ENCODE measurements around the gene SYT7. TPM values are rescaled to one million over a fixed set of nuclear protein-coding genes. Genes with fewer than 3 reads are reported as not detected.

SYT7 gene
- total and polyA plus RNA-seq, 2 of the 8 experiments (the other 6 are each of a cell fraction or from before 2014, with no cell fraction given): 9.6 to 10.5 TPM

GRCh38 chr11:61475433-61475832 is 105.4 kb downstream of the SYT7 start:
- Histone ChIP-seq H3K9me3 (ENCODE audit: insufficient read depth in 2 of 2, low read depth in 1 of 2, low read length in 1 of 2) (no peaks in the 10 kb centered on the region), H3K4me3 (ENCODE audit: extremely low read depth in 1 of 4, insufficient read depth in 2 of 4, low read depth in 3 of 4, low read length in 4 of 4) (no peak overlapping the region), H4K20me1 (replicated peaks in 1 of 2; ENCODE audit: control insufficient read depth in 1 of 2, insufficient read depth in 2 of 2, low read length in 2 of 2) (peaks cover 0 to 2% of the 10 kb centered on the region in 2 experiments), H2AK5ac (ENCODE audit: low read depth, low read length) (no peak overlapping the region), H3K9ac (replicated peaks in 1 of 4; ENCODE audit: extremely low read depth in 1 of 4, low read depth in 3 of 4, low read length in 3 of 4) (no peak overlapping the region), H3K56ac (replicated peaks; ENCODE audit: insufficient read length, low read depth, low read length) (no peak overlapping the region), H3K18ac (ENCODE audit: extremely low read depth, low read length) (no peak overlapping the region), H2BK20ac (ENCODE audit: low read length) (no peak overlapping the region), H2BK5ac (ENCODE audit: low read depth, low read length) (no peak overlapping the region), H4K5ac (ENCODE audit: insufficient read length, low read depth, low read length) (no peak overlapping the region), H4K8ac (ENCODE audit: extremely low read depth, insufficient read depth, low read length) (no peak overlapping the region), H2BK120ac (replicated peaks; ENCODE audit: low read depth, low read length) (no peak overlapping the region), H3K27ac (ENCODE audit: low read depth, low read length) (no peak overlapping the region), H2BK15ac (ENCODE audit: low read length) (no peak overlapping the region), H3K23me2 (ENCODE audit: low read depth, low read length) (no peaks in the 10 kb centered on the region), H4K91ac (replicated peaks; ENCODE audit: insufficient read length, low read length) (no peak overlapping the region), H3K4me1 (replicated peaks in 1 of 4; ENCODE audit: control insufficient read depth in 3 of 4, insufficient read depth in 4 of 4, low read length in 3 of 4) (peaks cover 0 to 4% (median 0%) of the 10 kb centered on the region in 4 experiments; a peak in 1 of 7 replicates), H3K14ac (ENCODE audit: insufficient read length) (no peak overlapping the region), H3K4me2 (ENCODE audit: insufficient read depth in 1 of 2, low read depth in 2 of 2, low read length in 2 of 2) (no peak overlapping the region), H2AFZ (ENCODE audit: low read length) (no peak overlapping the region), H3K79me2 (ENCODE audit: control insufficient read depth in 1 of 2, insufficient read depth in 2 of 2, low read length in 2 of 2) (no peaks in the 10 kb centered on the region), H3K4ac (replicated peaks; ENCODE audit: insufficient read length, low read depth, low read length) (no peak overlapping the region), H3K23ac (ENCODE audit: insufficient read length) (no peak overlapping the region), H2BK12ac (ENCODE audit: low read depth, low read length) (no peak overlapping the region), H3K27me3 (replicated peaks in 1 of 4; ENCODE audit: control insufficient read depth in 3 of 4, extremely low read depth in 1 of 4, insufficient read depth in 3 of 4, low read length in 3 of 4) (no peaks in the 10 kb centered on the region), H3K36me3 (ENCODE audit: control insufficient read depth in 2 of 4, insufficient read depth in 4 of 4, low read length in 3 of 4) (0 out of 8 replicates have a peak, but pooled peaks cover 0 to 4% (median 0%) of the 10 kb centered on the region in 4 experiments), H3K79me1 (ENCODE audit: low read depth, low read length) (no peaks in the 10 kb centered on the region)
- ChIA-PET POLR2A (ENCODE audit: partially characterized antibody) (interaction anchor here (1.3 to 2.6 kb wide), 4 partner anchors 12 to 154 kb away, joined by 3 to 11 read pairs (median 7); partner anchors contain the start of genes CPSF7 and SDHAF2), CTCF (ENCODE audit: partially characterized antibody) (interaction anchor here (0.7 to 57.8 kb wide), 16 partner anchors 9 to 258 kb away, joined by 3 to 2106 read pairs (median 8); partner anchors contain the start of gene LRRC10B)
- FAIRE-seq: no peak
- no peak for DNase-seq (ENCODE audit: low read depth in 1 of 2, low spot score in 2 of 2)
- 85% methylated on average over 1 of the region's 1 CpG; no CpG with 5 or more reads in 1 of the 2 experiments for WGBS, 2 experiments (ENCODE audit: extremely low coverage in 1 of 2, insufficient coverage in 1 of 2, insufficient read length in 1 of 2, insufficient replicate concordance in 2 of 2, low coverage in 1 of 2, low lambda C conversion rate in 2 of 2, missing lambda C conversion rate in 1 of 2)
- TF ChIP-seq CHD1 (IDR thresholded peaks at IDR 0.05; ENCODE audit: low read depth, low read length): no peak
- TF ChIP-seq JUND (IDR thresholded peaks at IDR 0.05; ENCODE audit: low read length): no peak
- no peak for TF ChIP-seq EGR1 (IDR thresholded peaks at IDR 0.05; ENCODE audit: borderline replicate concordance, low read depth, low read length)
- no peak for TF ChIP-seq SIN3A (conservative IDR thresholded peaks at IDR 0.05 in 1 of 2, IDR thresholded peaks at IDR 0.05 in 1 of 2; ENCODE audit: low read depth in 1 of 2, low read length in 2 of 2)
- TF ChIP-seq SP1 (IDR thresholded peaks at IDR 0.05; ENCODE audit: low read depth, low read length): no peak
- TF ChIP-seq NRF1 (IDR thresholded peaks at IDR 0.05; ENCODE audit: low read depth, low read length): no peak
- no peak for TF ChIP-seq CBX8 (IDR thresholded peaks at IDR 0.05; ENCODE audit: borderline replicate concordance, low read depth, low read length)
- no peak for TF ChIP-seq EP300 (IDR thresholded peaks at IDR 0.05; ENCODE audit: borderline replicate concordance in 1 of 2, low read depth in 2 of 2, low read length in 2 of 2)
- no peak for TF ChIP-seq KDM5A (IDR thresholded peaks at IDR 0.05; ENCODE audit: low read length)
- TF ChIP-seq ASH2L (IDR thresholded peaks at IDR 0.05; ENCODE audit: low read length): no peak
- TF ChIP-seq RFX5 (IDR thresholded peaks at IDR 0.05; ENCODE audit: borderline replicate concordance, low read depth, low read length): no peak
- TF ChIP-seq SRF (IDR thresholded peaks at IDR 0.05; ENCODE audit: low read depth, low read length): no peak
- TF ChIP-seq SP4 (IDR thresholded peaks at IDR 0.05; ENCODE audit: low read length): no peak

All from H1 (cell line).